Pancreas (tissue), 10 donors: ENCODE data around the gene MRGPRX1. TPM values are rescaled to one million over a fixed set of nuclear protein-coding genes. Genes with fewer than 3 reads are reported as not detected.

Source experiments
- ATAC-seq, 4 donors: fragments of 200-7000 bp; cut with Tn5 transposase; one replicate each; pipeline versions ENCODE4 v1.8.0 to v1.9.1; 2020; ENCODE audit warnings: mild to moderate bottlenecking in 4 of 4, moderate library complexity in 4 of 4
- DNase-seq, 6 donors: peaks; one replicate each; pipeline ENCODE4 v3.0.0-alpha.2; 2020
- FAIRE-seq: peaks from 2 replicates; lab custom pipeline; 2012; peaks lifted over from hg19 to GRCh38; lab: Jason Lieb, UNC
- H3K27ac ChIP-seq, 4 donors: fragments of 200-600 bp; sonication (generic); 1 replicate in 3 of 4; 2 replicates in 1 of 4; pipeline versions ENCODE4 v1.5.0 to v1.8.0; 2020
- H3K27me3 ChIP-seq, 4 donors: fragments of 200-600 bp; one replicate each; pipeline ENCODE4 v1.8.0; 2021
- H3K36me3 ChIP-seq, 3 donors: fragments of 200-600 bp; sonication (generic) in 1 of 3; one replicate each; pipeline versions ENCODE4 v1.5.0 to v1.8.0; 2020 to 2021
- H3K4me1 ChIP-seq, 3 donors: fragments of 200-600 bp; one replicate each; pipeline ENCODE4 v1.8.0; 2021
- H3K4me3 ChIP-seq, 4 donors: fragments of 200-600 bp; sonication (generic) in 2 of 4; one replicate each; pipeline versions ENCODE4 v1.5.0 to v1.8.0; 2020 to 2021
- H3K9me3 ChIP-seq, 4 donors: fragments of 200-600 bp; one replicate each; pipeline ENCODE4 v1.8.0; 2021
- WGBS, 2 donors: extraction: QIAGEN DNeasy Blood & Tissue Kit; methylation state at CpG; one replicate each; pipeline ENCODE4 v1.1.7; 2013; 5-methylcytosine and 5-hydroxymethylcytosine counted together
- intact Hi-C, 3 donors: fragments of 100-400 bp; cut with DNase I; formaldehyde crosslinking; loops; one replicate each; pipeline versions ENCODE4 v1.11.1 to v1.14.2; 2022
- polyA plus RNA-seq, 2 donors: library from polyadenylated mRNA; stranded (reverse); fragments of 200-250 nt; gene quantifications; one replicate each; pipeline ENCODE4 v1.2.3, GENCODE V29; 2013
- total RNA-seq, 6 donors: library from RNA; stranded (reverse); fragmentation: NEBNext Ultra II Directional in 4 of 6; extraction: Animal tissue kit (Norgen Biotek cat#: 25700) in 4 of 6; gene quantifications; one replicate each; pipeline versions ENCODE4 v1.2.1 to v1.2.4, GENCODE V29; 2021 to 2023
- TF ChIP-seq, protein P1 (sequence below), 4 donors: fragments of 200-600 bp; sonication (generic) in 3 of 4; IDR thresholded peaks; one replicate each; pipeline versions ENCODE4 v1.5.0 to v1.8.0; 2021; ENCODE audit warnings: antibody characterized with exemption in 4 of 4
- donor health status: healthy with polysubstance abuse.
- donor health status: DM: no; HTN: no; CAD: no; lungs with moderate emphysema.
- donor health status: DM: no; HTN: no; CAD: no.
- donor health status: control.
- donor health status: control.
- donor health status: Bipolar disorder and iron deficiency.
- donor health status: DM: yes; HTN: yes; CAD: no.
- donor health status: DM: no; HTN: no; CAD: no.
- donor health status: DM: no; HTN: no; CAD: no.
- donor health status: DM: yes; HTN: yes; CAD: no.

The MRGPRX1 gene
- total RNA-seq (not detected), polyA plus RNA-seq (under 1 TPM in 1 of 2 donors, not detected in 1; 0.07 TPM)

GRCh38 chr11:18939314-18939713 is at the start of gene MRGPRX1:
Gene MRGPRX1, minus strand, starts transcription at chr11:18939414. Its CDS starts 4,630 bp downstream, at chr11:18934784.
- FAIRE-seq, result no peak
- Histone ChIP-seq H3K9me3 (no peaks in the 10 kb centered on the region), H3K27me3 (no peaks in the 10 kb centered on the region), H3K27ac (no peak within 1 kb of the TSS), H3K36me3 (no peaks in the 10 kb centered on the region), H3K4me3 (no peak within 1 kb of the TSS), H3K4me1 (no peaks in the 10 kb centered on the region)
- intact Hi-C loops, result no loop called here
- no peak for DNase-seq
- TF ChIP-seq, protein P1, sequence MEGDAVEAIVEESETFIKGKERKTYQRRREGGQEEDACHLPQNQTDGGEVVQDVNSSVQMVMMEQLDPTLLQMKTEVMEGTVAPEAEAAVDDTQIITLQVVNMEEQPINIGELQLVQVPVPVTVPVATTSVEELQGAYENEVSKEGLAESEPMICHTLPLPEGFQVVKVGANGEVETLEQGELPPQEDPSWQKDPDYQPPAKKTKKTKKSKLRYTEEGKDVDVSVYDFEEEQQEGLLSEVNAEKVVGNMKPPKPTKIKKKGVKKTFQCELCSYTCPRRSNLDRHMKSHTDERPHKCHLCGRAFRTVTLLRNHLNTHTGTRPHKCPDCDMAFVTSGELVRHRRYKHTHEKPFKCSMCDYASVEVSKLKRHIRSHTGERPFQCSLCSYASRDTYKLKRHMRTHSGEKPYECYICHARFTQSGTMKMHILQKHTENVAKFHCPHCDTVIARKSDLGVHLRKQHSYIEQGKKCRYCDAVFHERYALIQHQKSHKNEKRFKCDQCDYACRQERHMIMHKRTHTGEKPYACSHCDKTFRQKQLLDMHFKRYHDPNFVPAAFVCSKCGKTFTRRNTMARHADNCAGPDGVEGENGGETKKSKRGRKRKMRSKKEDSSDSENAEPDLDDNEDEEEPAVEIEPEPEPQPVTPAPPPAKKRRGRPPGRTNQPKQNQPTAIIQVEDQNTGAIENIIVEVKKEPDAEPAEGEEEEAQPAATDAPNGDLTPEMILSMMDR (IDR thresholded peaks at IDR 0.05), result no peak
- WGBS, 2 donors, result 57 to 72% methylated on average over 2 of the region's 2 CpGs
- no peak for ATAC-seq

- Histone ChIP-seq H3K4me1 (no peaks in the 10 kb centered on the region), H3K36me3 (no peaks in the 10 kb centered on the region), H3K27ac (no peak overlapping the region), H3K4me3 (no peak overlapping the region), H3K9me3 (no peaks in the 10 kb centered on the region), H3K27me3 (no peaks in the 10 kb centered on the region)
- no peak for DNase-seq
- no peak for ATAC-seq
- intact Hi-C loops, result no loop called here
- TF ChIP-seq, protein P1 (IDR thresholded peaks at IDR 0.05), result no peak
- WGBS, 2 donors, result 63 to 75% methylated on average over 9 of the region's 9 CpGs
- FAIRE-seq, result no peak
These were observed 48.4 kb upstream of the MRGPRX1 start for GRCh38 chr11:18987454-18988231.

GRCh38 chr11:18986744-18987143 is 47.5 kb upstream of the MRGPRX1 start:
- 27 to 30% methylated on average over 3 of the region's 3 CpGs for WGBS, 2 donors
- H3K9me3 ChIP-seq, result no peaks in the 10 kb centered on the region
- H3K36me3 ChIP-seq, result no peaks in the 10 kb centered on the region
- no peaks in the 10 kb centered on the region for H3K4me1 ChIP-seq
- TF ChIP-seq, protein P1 (IDR thresholded peaks at IDR 0.05), result no peak
- H3K27ac ChIP-seq, result no peak overlapping the region
- ATAC-seq, result no peak
- intact Hi-C loops, result no loop called here
- H3K4me3 ChIP-seq, result no peak overlapping the region
- FAIRE-seq, result no peak
- no peaks in the 10 kb centered on the region for H3K27me3 ChIP-seq
- no peak for DNase-seq

- ATAC-seq (no peak), FAIRE-seq (no peak), DNase-seq (no peak)
- H3K4me3 ChIP-seq, result no peak overlapping the region
- intact Hi-C loops, result no loop called here
- H3K9me3 ChIP-seq, result no peaks in the 10 kb centered on the region
- H3K36me3 ChIP-seq, result no peaks in the 10 kb centered on the region
- H3K27me3 ChIP-seq, result peaks cover 0 to 4% (median 0%) of the 10 kb centered on the region in 4 donors
- no peaks in the 10 kb centered on the region for H3K4me1 ChIP-seq
- no peak overlapping the region for H3K27ac ChIP-seq
- 37 to 51% methylated on average over 4 of the region's 4 CpGs for WGBS, 2 donors
- TF ChIP-seq, protein P1 (IDR thresholded peaks at IDR 0.05), result no peak
These were observed 42.7 kb upstream of the MRGPRX1 start for GRCh38 chr11:18981897-18982296.

DNA sequence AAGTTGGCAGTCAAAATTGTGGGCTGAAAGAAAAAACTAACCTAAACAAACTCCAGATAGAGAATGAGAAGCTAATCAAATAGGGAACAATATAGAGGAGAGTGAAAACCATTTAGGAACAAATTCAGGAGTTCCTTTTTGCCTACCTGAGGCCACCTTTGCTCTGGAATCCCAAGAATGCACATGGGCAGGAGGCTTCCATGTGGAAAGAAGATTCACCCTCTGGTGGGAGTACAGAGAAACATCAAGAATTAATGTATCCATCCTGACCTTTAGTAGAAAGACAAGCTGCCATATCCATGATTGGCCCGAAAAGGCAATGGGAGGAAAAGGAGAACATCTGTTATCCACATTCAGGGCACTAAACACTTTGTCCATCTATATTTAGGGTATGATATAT is 35.0 kb upstream of the MRGPRX1 start:
- intact Hi-C loops, result no loop called here
- no peak overlapping the region for H3K4me3 ChIP-seq
- H3K27ac ChIP-seq, result no peak overlapping the region
- TF ChIP-seq, protein P1 (IDR thresholded peaks at IDR 0.05), result no peak
- no peak for DNase-seq
- FAIRE-seq, result no peak
- no peaks in the 10 kb centered on the region for H3K9me3 ChIP-seq
- no peaks in the 10 kb centered on the region for H3K36me3 ChIP-seq
- ATAC-seq, result no peak
- H3K27me3 ChIP-seq, result no peaks in the 10 kb centered on the region
- WGBS, 2 donors, result 84 to 85% methylated on average over 1 of the region's 1 CpG
- no peaks in the 10 kb centered on the region for H3K4me1 ChIP-seq
